ENCODE measurements around the gene PSD.

PSD gene

DNA sequence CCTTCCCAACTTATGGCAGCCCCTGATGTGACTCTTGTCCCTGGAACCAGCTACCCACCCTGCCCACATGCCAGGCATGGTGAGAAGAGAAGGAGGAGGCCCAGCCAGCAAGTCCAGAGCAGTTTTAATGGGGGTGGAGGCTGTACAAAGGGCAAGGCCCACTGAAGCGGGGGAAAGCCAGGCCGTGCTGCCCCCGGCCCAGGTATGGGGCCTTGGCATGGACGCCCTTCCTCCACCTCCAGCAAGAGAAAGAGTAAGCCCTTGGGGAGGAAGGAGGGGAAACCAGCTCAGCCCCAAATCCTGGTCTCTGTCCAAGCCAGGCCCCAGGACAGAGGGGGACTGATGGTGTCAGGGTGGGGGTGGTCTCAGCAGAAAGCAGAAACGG, 16.1 kb downstream of the PSD start:
- no peak for DNase-seq

- DNase-seq = no peak
These were observed 16.7 kb downstream of the PSD start for GRCh38 chr10:102401735-102402511.

- no peak for DNase-seq
These were observed 17.3 kb downstream of the PSD start for GRCh38 chr10:102401342-102401654.

GRCh38 chr10:102400598-102401341, 17.8 kb downstream of the PSD start:
- no peak for DNase-seq

DNA sequence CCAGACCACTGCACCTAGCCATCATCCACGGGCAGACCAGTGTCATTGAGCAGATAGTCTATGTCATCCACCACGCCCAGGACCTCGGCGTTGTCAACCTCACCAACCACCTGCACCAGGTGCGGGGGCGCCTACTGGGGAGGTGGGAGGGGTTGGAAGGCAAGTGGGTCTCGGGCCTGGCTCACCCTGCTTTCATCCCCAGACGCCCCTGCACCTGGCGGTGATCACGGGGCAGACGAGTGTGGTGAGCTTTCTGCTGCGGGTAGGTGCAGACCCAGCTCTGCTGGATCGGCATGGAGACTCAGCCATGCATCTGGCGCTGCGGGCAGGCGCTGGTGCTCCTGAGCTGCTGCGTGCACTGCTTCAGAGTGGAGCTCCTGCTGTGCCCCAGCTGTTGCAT, 18.5 kb downstream of the PSD start:
- peak; percentile 28 for DNase-seq

GRCh38 chr10:102399217-102400021, 19.2 kb downstream of the PSD start:
- peak; percentile 76 for DNase-seq

- no peak for DNase-seq
These were observed 20.2 kb downstream of the PSD start for GRCh38 chr10:102398172-102399020.

GRCh38 chr10:102397222-102398171, 21.1 kb downstream of the PSD start:
- DNase-seq = no peak

DNA sequence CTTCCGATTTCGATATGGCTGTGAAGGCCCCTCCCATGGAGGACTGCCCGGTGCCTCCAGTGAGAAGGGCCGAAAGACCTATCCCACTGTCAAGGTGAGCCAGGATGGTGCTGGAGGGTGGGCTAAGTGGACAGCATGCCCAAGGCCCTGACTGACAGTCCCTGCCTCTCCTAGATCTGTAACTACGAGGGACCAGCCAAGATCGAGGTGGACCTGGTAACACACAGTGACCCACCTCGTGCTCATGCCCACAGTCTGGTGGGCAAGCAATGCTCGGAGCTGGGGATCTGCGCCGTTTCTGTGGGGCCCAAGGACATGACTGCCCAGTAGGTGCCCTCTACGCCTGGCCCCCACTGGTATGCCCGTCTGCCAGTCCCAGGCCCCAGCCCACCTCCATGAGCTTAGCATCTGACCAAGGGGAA, 21.8 kb downstream of the PSD start:
- DNase-seq = no peak

GRCh38 chr10:102396317-102396650, 22.3 kb downstream of the PSD start:
- no peak for DNase-seq

DNA sequence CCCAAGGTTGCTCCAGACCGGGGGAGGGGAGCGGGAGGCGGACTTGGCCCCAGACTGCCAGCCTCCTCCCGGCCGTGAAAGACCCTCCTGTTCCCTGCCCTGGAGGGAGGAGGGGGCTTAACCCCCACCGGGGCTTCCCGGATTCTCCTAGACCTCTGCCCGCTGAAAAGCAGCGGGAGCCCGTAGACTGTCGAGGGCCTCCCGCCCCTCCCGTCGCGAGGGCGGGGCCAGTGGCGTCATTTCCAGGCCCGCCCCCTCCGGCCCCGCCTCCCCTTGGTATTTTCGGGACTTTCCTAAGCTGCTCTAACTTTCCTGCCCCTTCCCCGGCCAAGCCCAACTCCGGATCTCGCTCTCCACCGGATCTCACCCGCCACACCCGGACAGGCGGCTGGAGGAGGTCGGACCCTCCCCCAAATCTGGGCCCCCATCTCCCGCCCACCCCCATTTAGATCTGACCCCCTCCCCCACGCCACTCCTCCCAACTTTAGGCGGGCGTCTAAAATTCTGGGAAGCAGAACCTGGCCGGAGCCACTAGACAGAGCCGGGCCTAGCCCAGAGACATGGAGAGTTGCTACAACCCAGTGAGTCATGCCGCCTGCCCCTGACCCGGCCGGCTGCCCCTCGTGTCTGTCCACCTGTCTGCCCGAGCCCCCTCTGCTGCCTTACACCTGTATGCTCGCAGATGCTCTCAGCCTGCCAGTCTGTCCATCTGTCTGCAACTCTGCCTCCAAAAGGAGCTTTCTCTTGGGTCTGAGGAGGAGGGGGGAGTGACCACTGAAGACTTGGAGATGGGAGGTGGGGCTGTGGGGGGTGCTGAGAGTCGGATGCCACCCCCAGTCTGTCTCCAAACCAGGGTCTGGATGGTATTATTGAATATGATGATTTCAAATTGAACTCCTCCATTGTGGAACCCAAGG, 22.9 kb downstream of the PSD start, which contains the start of gene NFKB2:
Gene NFKB2 (plus strand): TSS at position 306 of the 917 bp plus-strand sequence. CDS start 255 bp downstream, at position 561.
- DNase-seq = peak; percentile 41

GRCh38 chr10:102394801-102395399, 23.7 kb downstream of the PSD start:
- no peak for DNase-seq

DNA sequence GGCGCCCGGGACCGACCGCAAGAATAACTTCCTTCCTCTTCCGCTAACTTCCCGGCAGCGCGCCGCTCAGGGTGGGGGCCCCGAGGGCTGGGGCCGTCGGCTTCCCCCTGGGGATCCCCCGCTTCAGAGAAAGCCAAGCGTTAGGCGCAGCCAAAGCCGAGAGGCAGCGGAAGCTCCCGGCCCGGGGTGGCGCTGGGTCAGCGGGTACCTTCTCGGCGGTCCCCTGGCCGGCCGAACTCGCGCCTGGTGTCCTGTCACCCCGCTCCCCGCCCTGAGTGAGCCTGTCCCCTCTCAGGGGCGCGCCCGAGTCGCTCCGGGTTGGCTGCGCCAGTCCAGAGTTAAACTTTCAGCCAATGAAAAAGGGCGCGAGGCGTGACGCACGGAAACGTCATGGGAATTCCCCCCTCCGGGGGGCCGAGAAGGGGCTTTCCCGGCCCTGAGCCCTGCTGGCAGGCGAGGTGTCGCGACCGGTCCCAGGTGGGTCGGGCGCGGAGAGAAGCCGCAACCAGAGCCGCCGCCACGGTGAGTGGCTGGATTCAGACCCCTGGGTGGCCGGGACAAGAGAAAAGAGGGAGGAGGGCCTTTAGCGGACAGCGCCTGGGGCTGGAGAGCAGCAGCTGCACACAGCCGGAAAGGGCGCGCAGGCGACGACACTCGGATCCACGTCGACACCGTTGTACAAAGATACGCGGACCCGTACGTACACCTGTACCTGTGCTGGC, 24.3 kb downstream of the PSD start:
- peak; percentile 76 for DNase-seq

DNA sequence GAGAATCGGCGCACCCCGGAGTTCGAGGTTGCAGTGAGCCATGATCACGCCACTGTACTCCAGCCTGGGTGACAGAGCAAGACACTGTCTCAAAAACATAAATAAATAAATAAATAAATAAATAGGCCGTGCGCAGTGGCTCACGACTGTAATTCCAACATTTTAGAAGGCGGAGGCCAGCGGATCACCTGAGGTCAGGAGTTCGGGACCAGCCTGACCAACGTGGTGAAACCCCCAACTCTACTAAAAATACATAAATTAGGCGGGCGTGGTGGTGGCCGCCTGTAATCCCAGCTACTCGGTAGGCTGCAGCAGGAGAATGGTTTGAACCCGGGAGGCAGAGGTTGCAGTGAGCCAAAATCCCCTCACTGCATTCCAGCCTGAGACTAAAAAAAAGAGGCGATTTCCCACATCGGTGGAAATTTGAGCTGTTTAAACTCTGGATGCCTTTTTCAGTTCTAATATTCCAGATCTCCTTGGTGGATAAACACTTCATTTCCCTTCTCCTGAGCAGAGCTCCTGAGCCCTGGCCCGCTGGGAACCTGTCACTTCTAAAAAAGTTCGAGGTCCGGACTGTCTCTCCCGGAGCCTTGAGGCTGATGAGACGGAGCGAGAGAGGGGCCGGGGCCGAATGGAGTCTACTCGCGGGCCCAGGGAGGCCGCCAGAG, 25.0 kb downstream of the PSD start:
- DNase-seq = no peak

DNA sequence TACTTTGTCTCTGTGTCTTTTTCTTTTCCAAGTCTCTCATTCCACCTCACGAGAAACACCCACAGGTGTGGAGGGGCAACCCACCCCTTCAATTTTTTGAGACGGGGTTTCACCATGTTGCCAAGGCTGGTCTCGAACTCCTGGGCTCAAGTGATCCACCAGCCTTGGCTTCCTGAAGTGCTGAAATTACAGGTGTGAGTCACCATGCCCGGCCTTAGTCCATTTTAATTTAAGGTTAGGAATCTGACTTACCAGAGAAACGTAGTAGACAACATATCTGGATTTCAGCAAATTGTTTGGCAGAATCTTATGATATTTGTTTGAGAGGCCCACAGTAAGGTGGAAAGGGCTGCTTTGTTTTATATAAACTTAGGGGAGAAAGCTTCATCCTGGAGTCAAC, 26.3 kb downstream of the PSD start:
- no peak for DNase-seq

GRCh38 chr10:102389894-102390293, 28.7 kb downstream of the PSD start:
- DNase-seq = no peak

DNA sequence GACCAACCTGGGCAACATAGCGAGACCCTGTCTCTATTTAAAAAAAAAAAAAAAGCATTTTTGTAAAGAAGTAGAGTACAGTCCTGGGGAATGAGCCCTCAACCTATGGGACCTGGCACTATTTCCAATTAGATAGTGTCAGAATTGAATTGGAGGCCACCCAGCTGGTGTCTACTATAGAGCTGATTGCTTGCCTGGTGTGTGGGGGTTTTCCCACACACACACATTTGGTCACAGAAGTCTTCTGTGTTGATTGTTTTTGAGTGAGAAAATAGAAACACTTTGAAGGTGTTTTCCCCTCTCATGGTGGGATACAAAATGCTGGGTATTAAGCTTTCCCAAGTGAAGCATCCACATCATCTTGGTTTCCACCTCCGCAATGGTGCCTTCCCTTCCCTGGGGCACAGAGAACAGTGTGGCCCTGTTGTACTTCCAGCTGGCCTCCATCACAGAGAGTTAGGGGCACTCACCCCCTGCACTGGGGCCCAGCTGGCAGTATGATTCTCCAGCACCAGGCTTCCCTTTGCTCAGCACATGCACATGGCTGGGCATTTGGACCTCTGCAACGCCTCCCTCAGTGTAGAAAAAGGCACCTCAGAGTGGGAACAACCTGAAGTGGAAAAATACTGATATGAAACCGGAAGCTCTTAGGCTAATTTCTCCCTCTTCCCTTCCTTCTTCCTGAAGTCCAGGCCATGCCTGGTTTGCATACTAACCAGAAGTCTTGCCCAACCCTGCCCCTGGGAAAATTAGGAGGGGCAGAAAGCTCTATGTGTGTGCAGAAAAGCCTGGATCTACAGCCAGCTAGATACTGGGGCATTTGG, 33.8 kb downstream of the PSD start:
- DNase-seq = no peak

GRCh38 chr10:102384053-102384452, 34.5 kb downstream of the PSD start:
- DNase-seq = peak; percentile 27
